Ishikawa (cell line): ENCODE results near the gene NADK.

ENCODE experiments used
- CEBPB ChIP-seq: IDR thresholded peaks from 2 replicates; pipeline ENCODE4 v1.6.1; 2012
- CREB1 ChIP-seq: IDR thresholded peaks from 2 replicates; pipeline ENCODE4 v1.6.1; 2012; ENCODE audit warnings: low read depth
- EGR1 ChIP-seq: IDR thresholded peaks from 2 replicates; pipeline ENCODE4 v1.6.1; 2012
- EP300 ChIP-seq: IDR thresholded peaks from 2 replicates; pipeline ENCODE4 v1.6.1; 2012; ENCODE audit warnings: borderline replicate concordance
- FOXM1 ChIP-seq: IDR thresholded peaks from 2 replicates; pipeline ENCODE4 v1.6.1; 2012; ENCODE audit warnings: low read depth, borderline replicate concordance
- NFIC ChIP-seq: IDR thresholded peaks from 2 replicates; pipeline ENCODE4 v1.6.1; 2012
- RAD21 ChIP-seq: IDR thresholded peaks from 2 replicates; pipeline ENCODE4 v1.6.1; 2012; ENCODE audit warnings: low read depth
- TAF1 ChIP-seq: IDR thresholded peaks from 2 replicates; pipeline ENCODE4 v1.6.1; 2012; ENCODE audit warnings: low read depth, mild to moderate bottlenecking
- TCF12 ChIP-seq: IDR thresholded peaks from 2 replicates; pipeline ENCODE4 v1.6.1; 2012; ENCODE audit warnings: low read depth
- TEAD4 ChIP-seq: IDR thresholded peaks from 2 replicates; pipeline ENCODE4 v1.6.1; 2012
- USF1 ChIP-seq: IDR thresholded peaks from 2 replicates; pipeline ENCODE4 v1.6.1; 2012
- YY1 ChIP-seq: IDR thresholded peaks from 2 replicates; pipeline ENCODE4 v1.6.1; 2012; ENCODE audit warnings: low read depth
- ZBTB7A ChIP-seq: IDR thresholded peaks from 2 replicates; pipeline ENCODE4 v1.6.1; 2012; ENCODE audit warnings: low read depth
- TF ChIP-seq, protein P1 (sequence below): IDR thresholded peaks from 2 replicates; pipeline ENCODE4 v1.6.1; 2012
- TF ChIP-seq, protein P2 (sequence below): IDR thresholded peaks from 2 replicates; pipeline ENCODE4 v1.6.1; 2012; ENCODE audit warnings: low read depth, mild to moderate bottlenecking

The NADK gene

GRCh38 chr1:1809489-1809888, 31.2 kb upstream of the NADK start:
- no peak for TF ChIP-seq USF1
- no peak for TF ChIP-seq NFIC

DNA sequence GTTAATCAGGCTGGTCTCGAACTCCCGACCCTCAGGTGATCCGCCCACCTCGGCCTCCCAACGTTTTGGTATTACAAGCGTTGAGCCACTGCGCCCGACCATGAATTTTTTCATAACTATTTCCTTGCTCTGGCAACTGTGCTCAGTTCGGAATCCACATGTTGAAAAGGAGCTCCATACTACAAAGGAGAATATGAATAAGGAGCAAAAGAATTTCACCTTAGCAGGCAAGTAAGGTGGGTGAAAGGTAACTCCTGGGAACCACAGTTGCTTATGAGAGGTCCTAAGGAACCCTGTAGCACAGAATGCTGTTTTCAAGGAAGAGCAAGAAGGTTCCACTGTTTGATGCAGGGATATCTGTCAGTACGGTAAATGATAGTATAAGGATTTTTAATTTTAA, 29.9 kb upstream of the NADK start:
- TF ChIP-seq YY1: no peak
- no peak for TF ChIP-seq TAF1
- TF ChIP-seq TCF12: no peak
- no peak for TF ChIP-seq RAD21
- TF ChIP-seq, protein P1, sequence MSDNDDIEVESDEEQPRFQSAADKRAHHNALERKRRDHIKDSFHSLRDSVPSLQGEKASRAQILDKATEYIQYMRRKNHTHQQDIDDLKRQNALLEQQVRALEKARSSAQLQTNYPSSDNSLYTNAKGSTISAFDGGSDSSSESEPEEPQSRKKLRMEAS: no peak
- TF ChIP-seq, protein P2, sequence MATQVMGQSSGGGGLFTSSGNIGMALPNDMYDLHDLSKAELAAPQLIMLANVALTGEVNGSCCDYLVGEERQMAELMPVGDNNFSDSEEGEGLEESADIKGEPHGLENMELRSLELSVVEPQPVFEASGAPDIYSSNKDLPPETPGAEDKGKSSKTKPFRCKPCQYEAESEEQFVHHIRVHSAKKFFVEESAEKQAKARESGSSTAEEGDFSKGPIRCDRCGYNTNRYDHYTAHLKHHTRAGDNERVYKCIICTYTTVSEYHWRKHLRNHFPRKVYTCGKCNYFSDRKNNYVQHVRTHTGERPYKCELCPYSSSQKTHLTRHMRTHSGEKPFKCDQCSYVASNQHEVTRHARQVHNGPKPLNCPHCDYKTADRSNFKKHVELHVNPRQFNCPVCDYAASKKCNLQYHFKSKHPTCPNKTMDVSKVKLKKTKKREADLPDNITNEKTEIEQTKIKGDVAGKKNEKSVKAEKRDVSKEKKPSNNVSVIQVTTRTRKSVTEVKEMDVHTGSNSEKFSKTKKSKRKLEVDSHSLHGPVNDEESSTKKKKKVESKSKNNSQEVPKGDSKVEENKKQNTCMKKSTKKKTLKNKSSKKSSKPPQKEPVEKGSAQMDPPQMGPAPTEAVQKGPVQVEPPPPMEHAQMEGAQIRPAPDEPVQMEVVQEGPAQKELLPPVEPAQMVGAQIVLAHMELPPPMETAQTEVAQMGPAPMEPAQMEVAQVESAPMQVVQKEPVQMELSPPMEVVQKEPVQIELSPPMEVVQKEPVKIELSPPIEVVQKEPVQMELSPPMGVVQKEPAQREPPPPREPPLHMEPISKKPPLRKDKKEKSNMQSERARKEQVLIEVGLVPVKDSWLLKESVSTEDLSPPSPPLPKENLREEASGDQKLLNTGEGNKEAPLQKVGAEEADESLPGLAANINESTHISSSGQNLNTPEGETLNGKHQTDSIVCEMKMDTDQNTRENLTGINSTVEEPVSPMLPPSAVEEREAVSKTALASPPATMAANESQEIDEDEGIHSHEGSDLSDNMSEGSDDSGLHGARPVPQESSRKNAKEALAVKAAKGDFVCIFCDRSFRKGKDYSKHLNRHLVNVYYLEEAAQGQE: no peak
- TF ChIP-seq CREB1: no peak
- TF ChIP-seq CEBPB: no peak
- no peak for TF ChIP-seq ZBTB7A
- TF ChIP-seq EGR1: no peak
- TF ChIP-seq NFIC: no peak
- no peak for TF ChIP-seq USF1
- TF ChIP-seq FOXM1: no peak
- no peak for TF ChIP-seq EP300
- TF ChIP-seq TEAD4: no peak

GRCh38 chr1:1806890-1807289, 28.6 kb upstream of the NADK start:
- TF ChIP-seq, protein P2: no peak
- no peak for TF ChIP-seq CREB1
- no peak for TF ChIP-seq FOXM1
- TF ChIP-seq, protein P1: no peak
- TF ChIP-seq USF1: no peak
- no peak for TF ChIP-seq EGR1
- no peak for TF ChIP-seq EP300
- TF ChIP-seq NFIC: no peak
- TF ChIP-seq ZBTB7A: no peak
- no peak for TF ChIP-seq TEAD4
- TF ChIP-seq CEBPB: no peak
- no peak for TF ChIP-seq YY1
- TF ChIP-seq RAD21: no peak

DNA sequence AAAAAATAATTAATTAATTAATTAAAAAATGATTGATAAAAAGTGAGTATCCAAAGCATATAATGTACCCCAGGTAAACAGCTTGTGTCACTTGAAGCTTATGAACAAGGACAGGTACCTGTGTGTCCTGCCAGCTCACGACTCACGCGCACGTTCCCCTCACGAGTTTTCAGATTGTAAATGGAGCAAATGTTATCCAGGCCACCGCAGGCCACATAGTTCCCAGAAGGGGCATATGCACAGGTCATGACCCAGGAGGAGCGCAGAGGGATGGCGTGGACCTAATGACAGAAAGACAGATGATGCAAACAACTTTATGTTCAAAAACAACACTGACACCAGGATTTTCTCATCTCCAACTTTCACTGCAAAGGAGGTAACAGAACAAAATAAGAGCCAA, 26.0 kb upstream of the NADK start:
- TF ChIP-seq USF1 (no peak), EGR1 (no peak), TCF12 (no peak), FOXM1 (no peak), CREB1 (no peak), TEAD4 (no peak), YY1 (no peak), EP300 (no peak), NFIC (no peak)
- TF ChIP-seq, protein P1: no peak

DNA sequence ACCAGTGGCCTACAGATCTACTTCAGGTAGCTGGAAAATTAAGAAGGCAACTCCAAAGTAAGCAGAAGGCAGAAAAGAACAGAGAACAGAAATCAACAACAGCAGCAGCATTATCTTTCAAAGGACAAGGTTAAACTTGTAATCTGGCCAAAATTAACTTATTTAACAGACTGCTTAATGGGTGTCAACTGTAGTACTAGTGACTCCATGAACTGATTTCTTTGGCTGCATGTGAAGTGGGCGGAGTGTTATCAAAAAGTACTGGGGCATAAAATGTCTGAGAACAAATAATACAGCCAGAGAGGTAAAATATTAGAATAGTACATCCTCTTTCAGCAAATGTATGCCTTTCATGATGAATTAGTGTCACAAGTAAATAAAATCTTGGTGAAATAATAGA, 24.6 kb upstream of the NADK start:
- TF ChIP-seq YY1 (no peak), EGR1 (no peak), USF1 (no peak), RAD21 (no peak), EP300 (no peak), FOXM1 (no peak), ZBTB7A (no peak), CREB1 (no peak), TCF12 (no peak), TAF1 (no peak), TEAD4 (no peak), NFIC (no peak), CEBPB (no peak)
- TF ChIP-seq, protein P1: no peak
- TF ChIP-seq, protein P2: no peak
